PFSK-1 (cell line): Measurements from ENCODE around the gene LRRC4C.

Source experiments
- FOXP2 ChIP-seq: optimal IDR thresholded peaks from 2 replicates; pipeline ENCODE3; 2011; ENCODE audit warnings: borderline replicate concordance, control low read depth, inconsistent platforms; ENCODE audit not compliant: insufficient read depth; ENCODE audit errors: extremely low read length, extremely low read depth
- POLR2AphosphoS5 ChIP-seq: IDR thresholded peaks from 2 replicates; pipeline ENCODE4 v1.6.1; 2012; ENCODE audit warnings: low read depth, mild to moderate bottlenecking, control low read depth, low read length, moderate library complexity
- SIN3A ChIP-seq: IDR thresholded peaks from 2 replicates; pipeline ENCODE4 v1.6.1; 2012; ENCODE audit warnings: mild to moderate bottlenecking, low read length, moderate library complexity, borderline replicate concordance; ENCODE audit not compliant: insufficient read depth
- TAF1 ChIP-seq: IDR thresholded peaks from 2 replicates; pipeline ENCODE4 v1.6.1; 2012; ENCODE audit warnings: low read length, control low read depth, borderline replicate concordance; ENCODE audit not compliant: insufficient read depth
- TF ChIP-seq, protein P1 (sequence below), 2 experiments: IDR thresholded peaks; 2 replicates each; pipeline versions ENCODE4 v1.6.1 to v1.8.0; 2011 to 2012; ENCODE audit warnings: low read depth in 2 of 2, low read length in 2 of 2, control low read depth in 1 of 2, inconsistent platforms in 1 of 2, mild to moderate bottlenecking in 1 of 2, moderate library complexity in 1 of 2; ENCODE audit not compliant: insufficient read depth in 1 of 2

- TF ChIP-seq POLR2AphosphoS5: no peak
- no peak for TF ChIP-seq SIN3A
- TF ChIP-seq TAF1: no peak
- TF ChIP-seq, protein P1, sequence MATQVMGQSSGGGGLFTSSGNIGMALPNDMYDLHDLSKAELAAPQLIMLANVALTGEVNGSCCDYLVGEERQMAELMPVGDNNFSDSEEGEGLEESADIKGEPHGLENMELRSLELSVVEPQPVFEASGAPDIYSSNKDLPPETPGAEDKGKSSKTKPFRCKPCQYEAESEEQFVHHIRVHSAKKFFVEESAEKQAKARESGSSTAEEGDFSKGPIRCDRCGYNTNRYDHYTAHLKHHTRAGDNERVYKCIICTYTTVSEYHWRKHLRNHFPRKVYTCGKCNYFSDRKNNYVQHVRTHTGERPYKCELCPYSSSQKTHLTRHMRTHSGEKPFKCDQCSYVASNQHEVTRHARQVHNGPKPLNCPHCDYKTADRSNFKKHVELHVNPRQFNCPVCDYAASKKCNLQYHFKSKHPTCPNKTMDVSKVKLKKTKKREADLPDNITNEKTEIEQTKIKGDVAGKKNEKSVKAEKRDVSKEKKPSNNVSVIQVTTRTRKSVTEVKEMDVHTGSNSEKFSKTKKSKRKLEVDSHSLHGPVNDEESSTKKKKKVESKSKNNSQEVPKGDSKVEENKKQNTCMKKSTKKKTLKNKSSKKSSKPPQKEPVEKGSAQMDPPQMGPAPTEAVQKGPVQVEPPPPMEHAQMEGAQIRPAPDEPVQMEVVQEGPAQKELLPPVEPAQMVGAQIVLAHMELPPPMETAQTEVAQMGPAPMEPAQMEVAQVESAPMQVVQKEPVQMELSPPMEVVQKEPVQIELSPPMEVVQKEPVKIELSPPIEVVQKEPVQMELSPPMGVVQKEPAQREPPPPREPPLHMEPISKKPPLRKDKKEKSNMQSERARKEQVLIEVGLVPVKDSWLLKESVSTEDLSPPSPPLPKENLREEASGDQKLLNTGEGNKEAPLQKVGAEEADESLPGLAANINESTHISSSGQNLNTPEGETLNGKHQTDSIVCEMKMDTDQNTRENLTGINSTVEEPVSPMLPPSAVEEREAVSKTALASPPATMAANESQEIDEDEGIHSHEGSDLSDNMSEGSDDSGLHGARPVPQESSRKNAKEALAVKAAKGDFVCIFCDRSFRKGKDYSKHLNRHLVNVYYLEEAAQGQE (IDR thresholded peaks at IDR 0.05; ENCODE audit: insufficient read depth in 1 of 2, low read depth in 2 of 2, low read length in 2 of 2): no peak
- no peak for TF ChIP-seq FOXP2
Observed at GRCh38 chr11:40149721-40150120, 1309.7 kb downstream of the LRRC4C start.
